ENCODE measurements around the gene CHL1.

GRCh38 chr3:440826-441225 is 244.3 kb downstream of the CHL1 start:
- TF ChIP-seq CTCF (IDR thresholded peaks at IDR 0.05; ENCODE audit: poor library complexity) (no peak), EZH2 (IDR thresholded peaks at IDR 0.05; ENCODE audit: borderline replicate concordance) (no peak)

All from hepatocyte (in vitro differentiated cells).